HEK293T (cell line): Measurements from ENCODE around the gene AKAP8L.

Experiments
- CTCF ChIA-PET: fragments of 350-600 bp; formaldehyde crosslinking; extraction: SDS; loops from one replicate; lab custom pipeline; 2021; ENCODE audit warnings: antibody characterized with exemption, inconsistent platforms; lab: Yijun Ruan, JAX
- POLR2A ChIA-PET: fragments of 350-600 bp; formaldehyde crosslinking; extraction: SDS; loops from one replicate; lab custom pipeline; 2020; ENCODE audit warnings: antibody characterized with exemption, inconsistent platforms; lab: Yijun Ruan, JAX
- DNase-seq: peaks from one replicate; pipeline ENCODE4 v3.0.0; 2012; ENCODE audit warnings: mixed read lengths; ENCODE audit errors: extremely low spot score
- ARNT ChIP-seq: fragments of 450-650 bp; IDR thresholded peaks from 2 replicates; pipeline ENCODE4 v1.6.1; 2017; ENCODE audit warnings: mild to moderate bottlenecking
- BHLHE40 ChIP-seq: fragments of 450-650 bp; IDR thresholded peaks from 2 replicates; pipeline ENCODE4 v1.6.1; 2016; ENCODE audit warnings: mild to moderate bottlenecking, moderate library complexity, borderline replicate concordance
- CTBP1 ChIP-seq: fragments of 450-650 bp; IDR thresholded peaks from 2 replicates; pipeline ENCODE4 v1.6.1; 2016; ENCODE audit warnings: borderline replicate concordance
- ELF4 ChIP-seq: fragments of 450-650 bp; IDR thresholded peaks from 2 replicates; pipeline ENCODE4 v1.6.1; 2017; ENCODE audit warnings: antibody characterized with exemption
- FOXA1 ChIP-seq: fragments of 450-650 bp; IDR thresholded peaks from 2 replicates; pipeline ENCODE4 v1.6.1; 2016; ENCODE audit warnings: mild to moderate bottlenecking
- FOXK2 ChIP-seq: fragments of 450-650 bp; IDR thresholded peaks from 2 replicates; pipeline ENCODE4 v1.6.1; 2016; ENCODE audit warnings: mild to moderate bottlenecking
- FOXM1 ChIP-seq: fragments of 450-650 bp; IDR thresholded peaks from 2 replicates; pipeline ENCODE4 v1.6.1; 2017; ENCODE audit warnings: mild to moderate bottlenecking, borderline replicate concordance
- HDGF ChIP-seq: fragments of 450-650 bp; IDR thresholded peaks from 2 replicates; pipeline ENCODE4 v1.6.1; 2017; ENCODE audit warnings: antibody characterized with exemption, borderline replicate concordance
- L3MBTL2 ChIP-seq: fragments of 450-650 bp; conservative IDR thresholded peaks from 2 replicates; pipeline ENCODE4 v1.6.1; 2016; ENCODE audit warnings: mild to moderate bottlenecking
- LEF1 ChIP-seq: fragments of 450-650 bp; IDR thresholded peaks from 2 replicates; pipeline ENCODE4 v1.6.1; 2017; ENCODE audit warnings: mild to moderate bottlenecking, borderline replicate concordance
- NFRKB ChIP-seq: fragments of 450-650 bp; IDR thresholded peaks from 2 replicates; pipeline ENCODE4 v1.6.1; 2016; ENCODE audit warnings: mild to moderate bottlenecking, moderate library complexity
- PKNOX1 ChIP-seq: fragments of 450-650 bp; IDR thresholded peaks from 2 replicates; pipeline ENCODE4 v1.6.1; 2016
- SP1 ChIP-seq: fragments of 450-650 bp; IDR thresholded peaks from 2 replicates; pipeline ENCODE4 v1.6.1; 2017
- SUZ12 ChIP-seq: fragments of 450-650 bp; IDR thresholded peaks from 2 replicates; pipeline ENCODE4 v1.6.1; 2016; ENCODE audit warnings: mild to moderate bottlenecking
- TARDBP ChIP-seq: fragments of 450-650 bp; IDR thresholded peaks from 2 replicates; pipeline ENCODE4 v1.6.1; 2016
- ZNF384 ChIP-seq: fragments of 450-650 bp; IDR thresholded peaks from 2 replicates; pipeline ENCODE4 v1.6.1; 2016

The AKAP8L gene

GRCh38 chr19:15418579-15419412 lies at the start of gene AKAP8L:
TSS of gene AKAP8L (minus strand) at chr19:15418988. CDS start at chr19:15418923, 65 bp downstream.
- CTCF ChIA-PET, result interaction anchor here (0.8 to 3.5 kb wide), 5 partner anchors 9 to 141 kb away, joined by 3 to 28 read pairs (median 5); no protein-coding TSS in a partner anchor
- peak; percentile 98 for DNase-seq
- POLR2A ChIA-PET, result interaction anchor here (0.7 to 4.8 kb wide), 16 partner anchors 9 to 137 kb away, joined by 3 to 54 read pairs (median 4); partner anchors contain the start of gene AKAP8
- peak; percentile 88 for TF ChIP-seq SP1
- TF ChIP-seq TARDBP, result no peak
- peak; percentile 60; the same call in 1 of the 2 replicates for TF ChIP-seq L3MBTL2
- TF ChIP-seq BHLHE40, result no peak
- no peak for TF ChIP-seq FOXM1
- no peak for TF ChIP-seq FOXA1
- TF ChIP-seq HDGF, result 0 out of 2 replicates have a peak, but pooled peaks have one; percentile 47
- TF ChIP-seq PKNOX1, result peak; percentile 100

GRCh38 chr19:15467734-15468214 lies 49.0 kb upstream of the AKAP8L start:
- POLR2A ChIA-PET, result no interaction called here
- DNase-seq, result no peak
- TF ChIP-seq SUZ12 (no peak), ZNF384 (no peak), BHLHE40 (no peak), HDGF (no peak), FOXK2 (no peak), ARNT (no peak), FOXM1 (no peak), TARDBP (no peak)
- CTCF ChIA-PET, result interaction anchor here (1.2 kb wide), 1 partner anchor 88 kb away, joined by 3 read pairs; no protein-coding TSS in a partner anchor

- CTCF ChIA-PET, result interaction anchor here (0.7 kb wide), 1 partner anchor 760 kb away, joined by 3 read pairs; no protein-coding TSS in a partner anchor
- no peak for DNase-seq
- TF ChIP-seq ARNT (no peak), ZNF384 (no peak), ELF4 (no peak), BHLHE40 (no peak), TARDBP (no peak), FOXM1 (no peak), SUZ12 (no peak), FOXA1 (no peak), LEF1 (no peak), CTBP1 (no peak)
- POLR2A ChIA-PET, result no interaction called here
Observed at GRCh38 chr19:15466851-15467733, 48.3 kb upstream of the AKAP8L start.

- no peak for DNase-seq
- CTCF ChIA-PET, result no interaction called here
- TF ChIP-seq SUZ12, result no peak
- no peak for TF ChIP-seq FOXK2
- TF ChIP-seq BHLHE40, result no peak
- no peak for TF ChIP-seq FOXA1
- POLR2A ChIA-PET, result interaction anchor here (1.1 kb wide), 1 partner anchor 12 kb away, joined by 4 read pairs; no protein-coding TSS in a partner anchor
Observed at GRCh38 chr19:15464394-15465385, 45.9 kb upstream of the AKAP8L start, which contains the start of gene RASAL3. TSS of gene RASAL3 (minus strand) at chr19:15464544. CDS start at chr19:15464358, 186 bp downstream.

- no peak for DNase-seq
- ChIA-PET POLR2A (no interaction called here), CTCF (interaction anchor here (1.1 kb wide), 1 partner anchor 12 kb away, joined by 3 read pairs; no protein-coding TSS in a partner anchor)
Observed at GRCh38 chr19:15463861-15464371, 45.1 kb upstream of the AKAP8L start.

GRCh38 chr19:15461694-15462093 lies 42.9 kb upstream of the AKAP8L start:
- CTCF ChIA-PET, result no interaction called here
- POLR2A ChIA-PET, result interaction anchor here (1.0 kb wide), 1 partner anchor 9 kb away, joined by 3 read pairs; no protein-coding TSS in a partner anchor
- TF ChIP-seq ELF4, result no peak
- no peak for TF ChIP-seq FOXA1
- TF ChIP-seq FOXK2, result no peak
- TF ChIP-seq ARNT, result no peak
- no peak for TF ChIP-seq LEF1
- TF ChIP-seq NFRKB, result no peak
- no peak for TF ChIP-seq HDGF
- TF ChIP-seq TARDBP, result no peak
- TF ChIP-seq BHLHE40, result no peak
- no peak for TF ChIP-seq SUZ12
- TF ChIP-seq PKNOX1, result no peak
- TF ChIP-seq CTBP1, result no peak
- TF ChIP-seq SP1, result no peak
- no peak for TF ChIP-seq ZNF384
- no peak for TF ChIP-seq L3MBTL2
- no peak for TF ChIP-seq FOXM1
- DNase-seq, result no peak

More at GRCh38 chr19:15463861-15464371, 45.1 kb upstream of the AKAP8L start:
- TF ChIP-seq LEF1, result no peak
